G401 (cell line): Measurements from ENCODE around the gene GHRHR. TPM values are rescaled to one million over a fixed set of nuclear protein-coding genes. Genes with fewer than 3 reads are reported as not detected.

ENCODE experiments used
- DNase-seq: peaks from one replicate; pipeline ENCODE4 v3.0.0-alpha.2; 2015; ENCODE audit warnings: low spot score
- in situ Hi-C: cut with HindIII; loops from 2 replicates; pipeline ENCODE4 v1.10.0; 2016; ENCODE audit warnings: low sequenced_read_pairs, mixed read lengths
- total RNA-seq: library from RNA; depleted of rRNA; stranded (reverse); fragments of >200 nt; shearing (Covaris generic); gene quantifications from 2 replicates; pipeline ENCODE4 v1.2.3, GENCODE V29; 2014; rRNA removed

GHRHR gene
- total RNA-seq, result not detected in 2 replicates

DNA sequence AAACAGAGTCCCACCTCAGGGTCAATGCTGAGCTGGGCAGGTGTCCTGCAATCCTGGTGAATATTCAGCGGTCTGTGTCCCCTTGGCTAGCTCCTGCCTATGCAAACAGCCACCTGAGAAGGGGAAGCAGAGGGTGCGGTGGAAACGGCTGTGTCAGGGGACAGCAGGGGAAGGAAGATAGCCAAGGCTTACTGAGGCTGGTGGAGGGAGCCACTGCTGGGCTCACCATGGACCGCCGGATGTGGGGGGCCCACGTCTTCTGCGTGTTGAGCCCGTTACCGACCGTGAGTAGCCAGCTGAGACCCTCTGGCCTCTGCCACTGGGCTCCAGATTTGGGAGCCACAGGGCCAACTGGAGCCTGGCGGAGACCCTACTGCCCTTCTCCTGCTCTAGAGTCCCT, at the start of gene GHRHR:
Gene GHRHR, plus strand, starts transcription at position 112 of the 400 bp plus-strand sequence. Its CDS starts 116 bp downstream, at position 228.
- in situ Hi-C loops, result no loop called here
- DNase-seq, result no peak

DNA sequence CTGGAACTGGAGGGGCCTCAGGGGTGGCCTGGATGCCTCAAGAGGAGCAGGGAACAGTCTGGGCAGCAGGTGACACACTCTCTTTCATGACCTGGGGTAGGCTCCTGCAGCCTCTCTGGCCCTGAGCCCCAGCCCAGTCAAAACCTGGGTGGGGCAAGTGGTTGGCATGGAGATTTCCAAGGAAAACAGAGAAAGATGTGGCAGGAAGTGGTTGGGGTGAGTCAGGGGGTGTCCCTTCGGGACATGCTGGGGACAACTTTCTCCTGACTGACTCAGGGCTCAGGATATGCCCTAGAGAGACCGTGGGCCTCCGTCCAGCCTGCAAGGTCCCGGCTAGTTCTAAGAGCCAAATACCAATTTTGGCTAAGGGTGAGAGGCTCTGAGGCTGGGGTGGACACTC, 49.2 kb upstream of the GHRHR start:
- no peak for DNase-seq
- in situ Hi-C loops, result no loop called here

DNA sequence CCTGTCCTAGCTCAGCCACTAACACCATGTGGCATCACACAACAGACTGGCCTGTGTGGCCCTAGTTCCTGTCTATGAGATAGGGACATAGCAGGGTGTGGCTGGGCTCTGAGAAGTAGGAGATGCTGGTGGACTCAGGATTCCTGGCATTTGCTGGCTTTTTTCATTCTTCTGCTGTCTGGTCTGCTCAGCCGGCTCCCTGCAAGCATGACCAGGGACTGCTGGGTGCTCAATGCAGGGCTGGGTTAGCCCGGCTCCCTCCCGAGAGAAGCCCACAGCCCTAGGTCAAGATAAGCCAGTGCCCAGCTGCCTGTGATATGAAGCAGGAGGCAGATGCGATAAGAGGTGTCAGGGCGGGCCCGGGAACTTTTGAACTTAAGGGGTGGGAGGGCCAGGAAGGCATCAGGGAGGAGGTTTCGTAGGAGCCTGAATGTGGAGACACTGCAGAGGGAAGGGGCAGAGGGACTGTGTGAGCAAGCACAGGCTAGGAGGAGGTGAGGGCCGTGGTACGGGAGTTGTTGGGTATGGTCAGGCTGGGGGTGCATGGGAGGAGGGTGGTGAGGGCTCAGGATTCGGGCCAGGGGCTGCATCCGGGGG, 48.6 kb upstream of the GHRHR start:
- in situ Hi-C loops, result no loop called here
- DNase-seq, result no peak

- DNase-seq, result no peak
- in situ Hi-C loops, result no loop called here
Observed at GRCh38 chr7:30915751-30916150, 48.0 kb upstream of the GHRHR start.

DNA sequence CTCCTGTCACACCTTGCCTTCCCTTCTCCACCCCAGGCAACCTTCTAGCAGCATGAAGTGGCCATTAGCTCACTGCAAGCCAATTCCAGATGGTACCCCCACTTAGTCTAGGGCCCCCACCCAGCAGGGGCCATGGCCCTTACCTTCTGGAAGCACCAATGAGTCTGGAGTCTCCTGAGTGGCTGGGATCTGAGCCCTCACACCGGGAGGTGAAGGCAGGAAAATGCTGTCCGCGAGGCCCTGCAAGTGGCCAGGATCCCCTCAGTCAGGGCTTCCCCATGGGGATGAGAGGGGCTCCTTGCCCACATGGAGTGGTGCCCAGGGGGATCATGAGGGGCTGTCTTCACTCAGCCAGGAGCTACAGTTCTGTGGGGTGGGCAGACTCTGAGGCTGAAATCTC, 47.5 kb upstream of the GHRHR start:
- DNase-seq, result no peak
- in situ Hi-C loops, result no loop called here

DNA sequence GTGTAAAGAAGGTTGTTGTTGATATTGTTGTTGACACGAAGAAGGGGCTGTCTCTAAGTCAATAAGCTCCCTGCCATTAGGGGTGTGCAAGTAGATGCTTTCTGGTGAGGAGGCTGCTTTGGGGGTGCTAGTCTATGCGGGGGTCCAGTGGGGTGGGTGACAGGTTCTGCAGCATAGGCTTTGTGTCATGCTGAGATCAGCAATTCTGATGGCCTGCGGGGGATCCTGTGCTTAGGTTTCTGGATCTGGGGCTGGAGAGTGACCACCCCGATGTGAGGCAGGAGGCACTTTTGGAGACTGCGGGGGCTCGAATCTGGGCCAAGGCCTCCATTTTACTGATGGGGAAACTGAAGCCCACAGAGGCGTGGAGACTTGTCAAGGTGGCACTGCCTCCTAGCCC, 47.0 kb upstream of the GHRHR start:
- in situ Hi-C loops, result no loop called here
- DNase-seq, result no peak

DNA sequence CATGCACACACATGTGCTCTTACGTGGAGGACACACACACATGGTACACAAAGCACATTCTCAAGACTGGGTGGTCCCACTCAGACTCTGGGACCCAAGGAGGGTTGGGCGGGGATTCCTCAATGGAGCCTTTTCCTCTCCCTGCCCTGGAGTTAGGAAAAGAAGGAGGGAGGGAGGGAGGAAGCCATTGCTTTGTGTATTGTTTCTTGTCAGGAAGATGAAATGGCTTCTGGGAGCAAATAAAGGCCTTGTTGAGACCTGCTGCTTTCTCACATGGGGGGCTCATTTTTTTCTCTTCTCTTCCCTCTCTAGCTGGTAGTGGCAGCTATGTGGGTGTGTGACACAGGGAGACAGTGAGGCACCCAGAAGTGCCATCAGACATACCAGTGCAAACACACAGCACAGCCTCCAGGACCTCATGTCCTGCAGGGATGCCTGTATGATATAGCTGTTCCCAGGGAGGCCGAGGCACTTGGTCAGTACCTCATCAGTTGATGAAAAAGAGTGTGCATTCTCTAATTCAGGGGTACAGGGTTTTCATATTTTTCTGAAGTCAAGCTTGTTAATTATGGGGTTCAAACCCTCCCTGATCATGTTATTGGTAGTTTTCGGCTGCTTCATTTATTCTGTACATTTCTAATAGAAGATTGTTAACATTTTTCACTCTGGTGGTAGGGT, 46.4 kb upstream of the GHRHR start:
- DNase-seq, result no peak
- in situ Hi-C loops, result no loop called here

DNA sequence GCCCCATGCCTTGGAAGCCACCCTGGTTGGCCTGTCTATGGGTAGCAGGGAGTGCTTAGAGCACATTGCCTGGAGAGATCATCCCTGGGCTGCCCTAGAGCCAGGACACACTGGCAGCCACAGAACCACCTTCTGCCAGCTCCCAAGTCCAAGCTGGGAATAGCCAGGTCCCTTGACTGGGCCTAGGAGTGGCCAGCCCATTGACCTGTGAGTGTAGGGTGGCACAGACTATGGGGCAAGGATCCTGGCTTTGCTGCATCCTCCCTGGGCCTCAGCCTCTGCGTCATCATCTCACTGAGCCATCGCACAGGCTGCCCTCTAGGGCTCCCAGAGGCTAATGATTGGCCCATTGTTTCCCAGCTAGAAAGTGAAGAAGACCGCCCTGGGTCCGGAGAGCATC, 45.1 kb upstream of the GHRHR start:
- in situ Hi-C loops, result no loop called here
- DNase-seq, result no peak

- in situ Hi-C loops, result no loop called here
- no peak for DNase-seq
Observed at GRCh38 chr7:30920021-30920583, 43.7 kb upstream of the GHRHR start.

- no peak for DNase-seq
- in situ Hi-C loops, result no loop called here
Observed at GRCh38 chr7:30920584-30921539, 42.9 kb upstream of the GHRHR start.

GRCh38 chr7:30921540-30922401, 42.0 kb upstream of the GHRHR start:
- in situ Hi-C loops, result no loop called here
- DNase-seq, result no peak

DNA sequence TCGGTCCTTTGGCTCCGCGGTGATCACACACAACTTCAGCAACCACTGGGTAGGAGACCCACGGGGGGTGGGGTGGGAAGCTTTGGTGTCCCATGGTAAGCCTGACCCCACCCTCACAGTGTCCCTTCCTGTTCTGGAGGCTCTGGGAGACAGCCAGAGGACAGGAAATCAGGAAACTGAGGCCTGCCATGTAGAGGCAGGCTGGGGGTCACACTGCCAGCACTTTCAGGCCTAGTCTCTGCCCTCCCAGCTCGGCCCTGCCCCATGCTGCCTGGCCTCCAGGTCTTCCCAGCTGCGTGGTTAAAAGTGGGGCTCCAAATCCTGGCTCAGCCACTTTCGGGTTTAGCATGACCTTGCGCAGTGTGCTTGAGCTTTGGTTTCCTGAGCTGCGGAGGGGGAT, 41.2 kb upstream of the GHRHR start:
- in situ Hi-C loops, result no loop called here
- no peak for DNase-seq

GRCh38 chr7:30923009-30923773, 40.6 kb upstream of the GHRHR start:
- in situ Hi-C loops, result no loop called here
- no peak for DNase-seq

DNA sequence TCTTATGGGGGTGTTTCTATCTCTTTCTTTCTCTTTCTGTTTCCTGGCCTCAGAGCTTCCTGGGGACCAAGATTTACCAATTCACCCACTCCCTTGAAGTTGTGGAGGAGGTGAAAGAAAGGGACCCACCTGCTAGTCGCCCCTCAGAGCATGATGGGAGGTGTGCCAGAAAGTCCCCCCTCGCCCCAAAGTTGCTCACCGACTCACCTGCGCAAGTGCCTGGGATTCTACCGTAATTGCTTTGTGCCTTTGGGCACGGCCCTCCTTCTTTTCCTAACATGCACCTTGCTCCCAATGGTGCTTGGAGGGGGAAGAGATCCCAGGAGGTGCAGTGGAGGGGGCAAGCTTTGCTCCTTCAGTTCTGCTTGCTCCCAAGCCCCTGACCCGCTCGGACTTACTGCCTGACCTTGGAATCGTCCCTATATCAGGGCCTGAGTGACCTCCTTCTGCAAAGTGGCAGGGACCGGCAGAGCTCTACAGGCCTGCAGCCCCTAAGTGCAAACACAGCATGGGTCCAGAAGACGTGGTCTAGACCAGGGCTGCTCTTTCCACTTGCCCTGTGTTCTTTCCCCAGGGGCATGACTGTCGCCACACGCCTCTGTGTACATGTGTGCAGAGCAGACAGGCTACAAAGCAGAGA, 39.9 kb upstream of the GHRHR start:
- in situ Hi-C loops, result no loop called here
- no peak for DNase-seq

- in situ Hi-C loops, result no loop called here
- no peak for DNase-seq
Observed at GRCh38 chr7:30924624-30925023, 39.1 kb upstream of the GHRHR start.

- in situ Hi-C loops, result no loop called here
- DNase-seq, result no peak
Observed at GRCh38 chr7:30925117-30925516, 38.6 kb upstream of the GHRHR start.

- DNase-seq, result no peak
- in situ Hi-C loops, result no loop called here
Observed at GRCh38 chr7:30925913-30926312, 37.8 kb upstream of the GHRHR start.

DNA sequence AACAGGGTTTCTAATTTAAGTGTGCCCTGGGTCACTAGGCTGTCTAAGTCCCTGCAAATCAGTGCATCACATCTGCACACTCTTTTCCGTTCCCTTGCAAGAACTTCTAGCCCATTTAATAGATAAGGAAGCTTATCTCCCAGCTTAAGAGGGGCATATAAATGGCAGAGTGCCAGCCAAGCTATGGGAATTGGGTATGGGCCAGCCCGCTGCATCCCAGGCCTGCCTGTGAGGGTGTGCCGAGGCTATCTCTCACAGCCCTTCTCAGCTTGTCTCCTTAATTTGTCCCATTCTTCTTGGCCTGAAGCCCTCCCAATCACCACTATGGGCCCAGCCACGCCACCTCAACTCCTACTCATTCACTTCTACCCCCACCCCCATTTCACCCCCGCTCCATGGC, 37.4 kb upstream of the GHRHR start:
- DNase-seq, result no peak
- in situ Hi-C loops, result no loop called here
